IPS DF 4.7 (cell line): ENCODE results near the gene FREM3.
"Not testable (repeated sequence)": the region's sequence is repeated elsewhere in the genome, so short reads cannot be mapped to it uniquely, and the experiment has no call there.

Source experiments
- DNase-seq: peaks from one replicate; pipeline ENCODE4 v3.0.0-alpha.2; 2013; ENCODE audit warnings: low spot score; ENCODE audit errors: extremely low read depth

The FREM3 gene

GRCh38 chr4:143700416-143701352 is at the start of gene FREM3:
Gene FREM3, minus strand, starts transcription at chr4:143700675. Its CDS starts 0 bp downstream, at chr4:143700675.
- no peak for DNase-seq

GRCh38 chr4:143745874-143746273 is 45.4 kb upstream of the FREM3 start:
- DNase-seq, result no peak

GRCh38 chr4:143743591-143743990 is 43.1 kb upstream of the FREM3 start:
- DNase-seq, result no peak

- DNase-seq, result no peak
These were observed 42.4 kb upstream of the FREM3 start for GRCh38 chr4:143742834-143743233.

GRCh38 chr4:143736861-143737260 is 36.4 kb upstream of the FREM3 start:
- no peak for DNase-seq

- DNase-seq, result not testable (repeated sequence)
These were observed 35.6 kb upstream of the FREM3 start for GRCh38 chr4:143736061-143736460.

- no peak for DNase-seq
These were observed 27.7 kb upstream of the FREM3 start for GRCh38 chr4:143728166-143728565.

GRCh38 chr4:143726714-143727113 is 26.2 kb upstream of the FREM3 start:
- DNase-seq, result no peak

- no peak for DNase-seq
These were observed 20.8 kb upstream of the FREM3 start for GRCh38 chr4:143721317-143721716.

- DNase-seq, result not testable (repeated sequence)
These were observed 18.3 kb upstream of the FREM3 start for GRCh38 chr4:143718748-143719147.

GRCh38 chr4:143713955-143714625 is 13.6 kb upstream of the FREM3 start:
- DNase-seq, result no peak

- DNase-seq, result no peak
These were observed 13.1 kb upstream of the FREM3 start for GRCh38 chr4:143713553-143713952.

GRCh38 chr4:143712155-143712550 is 11.7 kb upstream of the FREM3 start:
- no peak for DNase-seq

- DNase-seq, result no peak
These were observed 11.2 kb upstream of the FREM3 start for GRCh38 chr4:143711543-143712154.

- DNase-seq, result no peak
These were observed 890 bp upstream of the FREM3 start for GRCh38 chr4:143701365-143701764.

GRCh38 chr4:143700046-143700415 is 444 bp downstream of the FREM3 start:
- no peak for DNase-seq

GRCh38 chr4:143699331-143700045 is 987 bp downstream of the FREM3 start:
- no peak for DNase-seq

- DNase-seq, result no peak
These were observed 6.6 kb downstream of the FREM3 start for GRCh38 chr4:143693856-143694255.

GRCh38 chr4:143692241-143692640 is 8.2 kb downstream of the FREM3 start:
- DNase-seq, result no peak

GRCh38 chr4:143679434-143679833 is 21.0 kb downstream of the FREM3 start:
- no peak for DNase-seq

GRCh38 chr4:143673629-143674028 is 26.8 kb downstream of the FREM3 start:
- not testable (repeated sequence) for DNase-seq
